H9 (cell line): ENCODE results near the gene ZNF341. TPM values are rescaled to one million over a fixed set of nuclear protein-coding genes. Genes with fewer than 3 reads are reported as not detected.

Experiments used
- DNase-seq: peaks from one replicate; pipeline ENCODE4 v3.0.0-alpha.2; 2017
- H2AFZ ChIP-seq: one replicate; pipeline ENCODE4 v1.6.1; 2013; ENCODE audit warnings: mild to moderate bottlenecking, low read length, control low read depth, moderate library complexity
- H2AK5ac ChIP-seq: 2 replicates; pipeline ENCODE4 v1.6.1; 2013; ENCODE audit warnings: low read length, control low read depth, mixed read lengths; ENCODE audit not compliant: insufficient read length
- H2BK120ac ChIP-seq: one replicate; pipeline ENCODE4 v1.6.1; 2013; ENCODE audit warnings: low read depth, mild to moderate bottlenecking, low read length, control low read depth, inconsistent platforms; ENCODE audit not compliant: poor library complexity, severe bottlenecking
- H2BK12ac ChIP-seq: 2 replicates; pipeline ENCODE4 v1.6.1; 2013; ENCODE audit warnings: low read length, control low read depth, mixed read lengths, low read depth; ENCODE audit not compliant: insufficient read length
- H2BK15ac ChIP-seq: 2 replicates; pipeline ENCODE4 v1.6.1; 2013; ENCODE audit warnings: low read depth, low read length, control low read depth
- H2BK20ac ChIP-seq: one replicate; pipeline ENCODE4 v1.6.1; 2013; ENCODE audit warnings: low read depth, mild to moderate bottlenecking, low read length, control low read depth, inconsistent platforms; ENCODE audit not compliant: poor library complexity, severe bottlenecking
- H2BK5ac ChIP-seq: 2 replicates; pipeline ENCODE4 v1.6.1; 2013; ENCODE audit warnings: low read length, control low read depth, mixed read lengths; ENCODE audit not compliant: insufficient read length
- H3K14ac ChIP-seq: 2 replicates; pipeline ENCODE4 v1.6.1; 2013; ENCODE audit warnings: low read length, control low read depth; ENCODE audit not compliant: insufficient read depth
- H3K18ac ChIP-seq: 2 replicates; pipeline ENCODE4 v1.6.1; 2013; ENCODE audit warnings: low read depth, mild to moderate bottlenecking, mixed read lengths, low read length, control low read depth; ENCODE audit not compliant: insufficient read length
- H3K23ac ChIP-seq: 2 replicates; pipeline ENCODE4 v1.6.1; 2013; ENCODE audit warnings: low read length, control low read depth, mixed read lengths, low read depth; ENCODE audit not compliant: insufficient read length
- H3K23me2 ChIP-seq: 2 replicates; pipeline ENCODE4 v1.6.1; 2013; ENCODE audit warnings: low read depth, mild to moderate bottlenecking, mixed read lengths, low read length, control low read depth; ENCODE audit not compliant: insufficient read length, poor library complexity, severe bottlenecking
- H3K27ac ChIP-seq: 2 replicates; pipeline ENCODE4 v1.5.1; 2013; ENCODE audit warnings: low read length, control low read depth, mixed read lengths, low read depth; ENCODE audit not compliant: insufficient read length
- H3K27me3 ChIP-seq: 2 replicates; pipeline ENCODE4 v1.6.1; 2013; ENCODE audit warnings: low read length, control low read depth, inconsistent platforms; ENCODE audit not compliant: insufficient read depth
- H3K4ac ChIP-seq: 2 replicates; pipeline ENCODE4 v1.6.1; 2013; ENCODE audit warnings: low read depth, mild to moderate bottlenecking, control low read depth, inconsistent platforms, low read length, moderate library complexity
- H3K4me1 ChIP-seq: 2 replicates; pipeline ENCODE4 v1.6.1; 2013; ENCODE audit warnings: low read length, control low read depth, inconsistent platforms; ENCODE audit not compliant: insufficient read depth
- H3K4me2 ChIP-seq: 2 replicates; pipeline ENCODE4 v1.6.1; 2013; ENCODE audit warnings: low read length, control low read depth, mixed read lengths; ENCODE audit not compliant: insufficient read length, insufficient read depth
- H3K56ac ChIP-seq: 2 replicates; pipeline ENCODE4 v1.6.1; 2013; ENCODE audit warnings: low read depth, mild to moderate bottlenecking, mixed read lengths, low read length, control low read depth; ENCODE audit not compliant: insufficient read length
- H3K79me1 ChIP-seq: 2 replicates; pipeline ENCODE4 v1.6.1; 2013; ENCODE audit warnings: low read depth, mild to moderate bottlenecking, moderate library complexity, low read length, control low read depth, inconsistent platforms; ENCODE audit not compliant: insufficient read depth, poor library complexity, severe bottlenecking
- H3K79me2 ChIP-seq: 2 replicates; pipeline ENCODE4 v1.6.1; 2013; ENCODE audit warnings: low read length, control low read depth, inconsistent platforms; ENCODE audit not compliant: insufficient read depth
- H3K9ac ChIP-seq: 2 replicates; pipeline ENCODE4 v1.6.1; 2013; ENCODE audit warnings: low read length, control low read depth, mixed read lengths; ENCODE audit not compliant: insufficient read length; ENCODE audit errors: extremely low read depth
- H3K9me3 ChIP-seq: one replicate; pipeline ENCODE4 v1.6.1; 2013; ENCODE audit warnings: low read depth, low read length, inconsistent platforms; ENCODE audit not compliant: control insufficient read depth
- H3T11ph ChIP-seq: one replicate; pipeline ENCODE4 v1.6.1; 2013; ENCODE audit warnings: mild to moderate bottlenecking, low read length, control low read depth, inconsistent platforms
- H4K20me1 ChIP-seq: one replicate; pipeline ENCODE4 v1.6.1; 2013; ENCODE audit not compliant: control insufficient read depth, insufficient read length, insufficient read depth
- H4K5ac ChIP-seq: 2 replicates; pipeline ENCODE4 v1.6.1; 2013; ENCODE audit warnings: low read depth, mild to moderate bottlenecking, mixed read lengths, low read length, control low read depth; ENCODE audit not compliant: insufficient read length
- H4K8ac ChIP-seq: replicated peaks from 2 replicates; pipeline ENCODE4 v1.6.1; 2013; ENCODE audit warnings: low read length, control low read depth, mixed read lengths, low read depth; ENCODE audit not compliant: insufficient read length
- H4K91ac ChIP-seq: 2 replicates; pipeline ENCODE4 v1.6.1; 2013; ENCODE audit warnings: low read depth, mild to moderate bottlenecking, moderate library complexity, mixed read lengths, low read length, control low read depth; ENCODE audit not compliant: insufficient read length
- H3K27ac Mint-ChIP-seq, 3 experiments: 2 replicates in 2 of 3; 3 replicates in 1 of 3; pipeline ENCODE4 v1.8.0; 2020 to 2021; ENCODE audit warnings: mixed read lengths in 3 of 3, mild to moderate bottlenecking in 1 of 3, moderate library complexity in 1 of 3
- H3K27me3 Mint-ChIP-seq: 2 replicates; pipeline ENCODE4 v1.8.0; 2021; ENCODE audit warnings: low read depth, mild to moderate bottlenecking, moderate library complexity, mixed read lengths
- H3K36me3 Mint-ChIP-seq, 3 experiments: 2 replicates in 2 of 3; 3 replicates in 1 of 3; pipeline ENCODE4 v1.8.0; 2020 to 2021; ENCODE audit warnings: low read depth in 3 of 3, mixed read lengths in 3 of 3; ENCODE audit not compliant: insufficient read depth in 1 of 3
- H3K4me1 Mint-ChIP-seq, 2 experiments: 2 replicates each; pipeline ENCODE4 v1.8.0; 2020; ENCODE audit warnings: mixed read lengths in 2 of 2
- H3K4me3 Mint-ChIP-seq, 2 experiments: 2 replicates in 1 of 2; 3 replicates in 1 of 2; pipeline ENCODE4 v1.8.0; 2020 to 2021; ENCODE audit warnings: mild to moderate bottlenecking in 2 of 2, mixed read lengths in 2 of 2, moderate library complexity in 1 of 2
- H3K9me3 Mint-ChIP-seq, 2 experiments: 2 replicates in 1 of 2; 3 replicates in 1 of 2; pipeline ENCODE4 v1.8.0; 2020; ENCODE audit warnings: mild to moderate bottlenecking in 2 of 2, mixed read lengths in 2 of 2, moderate library complexity in 1 of 2
- WGBS: extraction: QIAGEN DNeasy Blood & Tissue Kit; methylation state at CpG from one replicate; pipeline ENCODE4 v1.1.7; 2013; ENCODE audit warnings: missing lambda C conversion rate, low lambda C conversion rate, mixed read lengths; ENCODE audit not compliant: insufficient read length; ENCODE audit errors: extremely low coverage; 5-methylcytosine and 5-hydroxymethylcytosine counted together
- total RNA-seq: library from RNA; stranded (reverse); gene quantifications from 2 replicates; pipeline ENCODE4 v1.2.1, GENCODE V29; 2021
- TF ChIP-seq, protein P1 (sequence below): fragments of 200-600 bp; sonication (generic); conservative IDR thresholded peaks from 3 replicates; pipeline ENCODE4 v1.8.0; 2021; ENCODE audit warnings: antibody characterized with exemption, mild to moderate bottlenecking

ZNF341 gene
- total RNA-seq, 1 experiment from 2014 or later, result 5.2 TPM

DNA sequence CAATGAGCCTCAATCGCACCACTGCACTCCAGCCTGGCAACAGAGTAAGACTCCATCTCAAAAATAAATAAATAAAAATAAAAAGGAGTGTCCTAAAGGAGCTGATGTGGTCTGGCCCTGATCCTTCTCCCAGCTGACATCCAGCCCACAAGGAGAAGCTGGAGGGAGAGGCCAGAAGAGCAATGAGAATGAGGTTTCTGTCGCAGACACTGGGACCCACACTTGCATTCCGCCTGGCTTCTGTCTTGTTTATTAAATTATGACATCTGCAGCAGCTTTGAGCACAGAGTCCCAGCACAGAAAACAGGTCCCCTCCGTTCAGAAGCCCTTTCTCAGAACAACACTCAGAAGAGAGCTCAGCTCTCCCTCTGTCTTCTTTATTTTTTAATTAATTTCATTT is 35.3 kb upstream of the ZNF341 start:
- no peak overlapping the region for H3K27ac Mint-ChIP-seq
- WGBS, result no CpG with 5 or more reads among the region's 4 CpGs
- Histone ChIP-seq H3K4ac (no peak overlapping the region), H3K27ac (no peak overlapping the region), H3T11ph (no peak overlapping the region), H2BK12ac (no peak overlapping the region), H3K23me2 (no peaks in the 10 kb centered on the region), H3K4me2 (no peak overlapping the region), H3K14ac (no peak overlapping the region), H3K4me1 (no peaks in the 10 kb centered on the region), H3K56ac (no peak overlapping the region), H4K91ac (no peak overlapping the region), H3K9ac (no peak overlapping the region), H3K23ac (no peak overlapping the region), H3K79me2 (no peaks in the 10 kb centered on the region), H3K79me1 (no peaks in the 10 kb centered on the region), H2BK15ac (no peak overlapping the region), H2AFZ (no peak overlapping the region), H2AK5ac (no peak overlapping the region), H2BK5ac (no peak overlapping the region), H2BK120ac (no peak overlapping the region), H4K8ac (no peak overlapping the region), H3K18ac (no peak overlapping the region), H4K20me1 (no peaks in the 10 kb centered on the region), H4K5ac (no peak overlapping the region), H3K9me3 (no peaks in the 10 kb centered on the region), H2BK20ac (no peak overlapping the region), H3K27me3 (no peaks in the 10 kb centered on the region)
- H3K27me3 Mint-ChIP-seq, result peaks cover 23% of the 10 kb centered on the region
- H3K9me3 Mint-ChIP-seq, result peaks cover 19% of the 10 kb centered on the region in 2 experiments
- TF ChIP-seq, protein P1, sequence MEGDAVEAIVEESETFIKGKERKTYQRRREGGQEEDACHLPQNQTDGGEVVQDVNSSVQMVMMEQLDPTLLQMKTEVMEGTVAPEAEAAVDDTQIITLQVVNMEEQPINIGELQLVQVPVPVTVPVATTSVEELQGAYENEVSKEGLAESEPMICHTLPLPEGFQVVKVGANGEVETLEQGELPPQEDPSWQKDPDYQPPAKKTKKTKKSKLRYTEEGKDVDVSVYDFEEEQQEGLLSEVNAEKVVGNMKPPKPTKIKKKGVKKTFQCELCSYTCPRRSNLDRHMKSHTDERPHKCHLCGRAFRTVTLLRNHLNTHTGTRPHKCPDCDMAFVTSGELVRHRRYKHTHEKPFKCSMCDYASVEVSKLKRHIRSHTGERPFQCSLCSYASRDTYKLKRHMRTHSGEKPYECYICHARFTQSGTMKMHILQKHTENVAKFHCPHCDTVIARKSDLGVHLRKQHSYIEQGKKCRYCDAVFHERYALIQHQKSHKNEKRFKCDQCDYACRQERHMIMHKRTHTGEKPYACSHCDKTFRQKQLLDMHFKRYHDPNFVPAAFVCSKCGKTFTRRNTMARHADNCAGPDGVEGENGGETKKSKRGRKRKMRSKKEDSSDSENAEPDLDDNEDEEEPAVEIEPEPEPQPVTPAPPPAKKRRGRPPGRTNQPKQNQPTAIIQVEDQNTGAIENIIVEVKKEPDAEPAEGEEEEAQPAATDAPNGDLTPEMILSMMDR, result no peak
- no peak overlapping the region for H3K4me3 Mint-ChIP-seq
- peaks cover 5 to 16% (median 7%) of the 10 kb centered on the region in 3 experiments; a peak in 6 of 7 replicates for H3K36me3 Mint-ChIP-seq
- peaks cover 18 to 19% of the 10 kb centered on the region in 2 experiments for H3K4me1 Mint-ChIP-seq
- no peak for DNase-seq
